ENCODE measurements around the gene MN1.

The MN1 gene

GRCh38 chr22:27788500-27789288 is 12.9 kb downstream of the MN1 start:
- intact Hi-C loops (cut with DNase I; ENCODE audit: low total_unique reads): loop anchor here (10.0 kb wide), 1 partner anchor 104 kb away; no protein-coding TSS in a partner anchor
- TF ChIP-seq CTCF (IDR thresholded peaks at IDR 0.05): no peak
- peak overlapping the region; percentile 92 to 94 for H3K27ac ChIP-seq
- no peaks in the 10 kb centered on the region for H3K9me3 ChIP-seq
- no peaks in the 10 kb centered on the region for H3K27me3 ChIP-seq
- no peak for DNase-seq
- H3K4me1 ChIP-seq: peaks cover 0 to 100% (median 51%) of the 10 kb centered on the region in 4 donors
- H3K4me3 ChIP-seq: no peak overlapping the region
- H3K36me3 ChIP-seq: no peaks in the 10 kb centered on the region

- TF ChIP-seq CTCF (IDR thresholded peaks at IDR 0.05): no peak
- peak overlapping the region; percentile 92 to 94 for H3K27ac ChIP-seq
- intact Hi-C loops (cut with DNase I; ENCODE audit: low total_unique reads): loop anchor here (10.0 kb wide), 1 partner anchor 102 kb away; no protein-coding TSS in a partner anchor
- no peaks in the 10 kb centered on the region for H3K36me3 ChIP-seq
- DNase-seq: no peak
- H3K4me1 ChIP-seq: peaks cover 0 to 100% (median 55%) of the 10 kb centered on the region in 4 donors
- no peak overlapping the region for H3K4me3 ChIP-seq
- no peaks in the 10 kb centered on the region for H3K27me3 ChIP-seq
- H3K9me3 ChIP-seq: no peaks in the 10 kb centered on the region
These were observed 14.6 kb downstream of the MN1 start for GRCh38 chr22:27786965-27787364.

GRCh38 chr22:27786291-27786932 is 15.1 kb downstream of the MN1 start:
- Histone ChIP-seq H3K36me3 (no peaks in the 10 kb centered on the region), H3K4me1 (peaks cover 0 to 100% (median 54%) of the 10 kb centered on the region in 4 donors), H3K9me3 (no peaks in the 10 kb centered on the region), H3K4me3 (peak overlapping the region in 1 of 2 donors; percentile 30), H3K27me3 (no peaks in the 10 kb centered on the region), H3K27ac (peak overlapping the region; percentile 92 to 94)
- no peak for TF ChIP-seq CTCF (IDR thresholded peaks at IDR 0.05)
- intact Hi-C loops (cut with DNase I; ENCODE audit: low total_unique reads): loop anchor here (10.0 kb wide), 1 partner anchor 102 kb away; no protein-coding TSS in a partner anchor
- DNase-seq: peak; percentile 69 to 87

- no peak for DNase-seq
- intact Hi-C loops (cut with DNase I; ENCODE audit: low total_unique reads): loop anchor here (10.0 kb wide), 1 partner anchor 101 kb away; no protein-coding TSS in a partner anchor
- TF ChIP-seq CTCF (IDR thresholded peaks at IDR 0.05): no peak
- Histone ChIP-seq H3K36me3 (no peaks in the 10 kb centered on the region), H3K27ac (peak overlapping the region; percentile 92 to 94), H3K9me3 (no peaks in the 10 kb centered on the region), H3K4me1 (peaks cover 0 to 100% (median 51%) of the 10 kb centered on the region in 4 donors), H3K4me3 (peak overlapping the region; percentile 30), H3K27me3 (no peaks in the 10 kb centered on the region)
These were observed 15.7 kb downstream of the MN1 start for GRCh38 chr22:27785831-27786230.

DNA sequence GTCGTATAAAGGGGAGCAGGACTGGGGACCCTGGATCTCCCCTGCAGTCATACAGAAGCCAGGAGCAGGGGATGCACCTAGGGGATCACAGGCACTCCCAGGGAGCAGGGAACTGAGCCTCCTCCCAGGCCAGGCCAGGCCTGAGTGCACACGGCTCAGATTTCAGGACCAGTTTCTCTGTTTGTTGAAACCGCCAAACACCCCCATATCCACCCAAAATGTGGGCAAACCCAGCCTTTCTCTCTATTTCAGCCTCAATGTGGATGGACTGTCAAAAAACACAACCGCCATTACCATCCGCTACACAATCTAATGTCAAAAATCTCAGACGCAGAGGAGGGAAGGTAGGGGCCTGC is 17.5 kb downstream of the MN1 start:
- Histone ChIP-seq H3K36me3 (no peaks in the 10 kb centered on the region), H3K4me3 (no peak overlapping the region), H3K27ac (peak overlapping the region; percentile 92 to 94), H3K4me1 (peaks cover 5 to 100% (median 55%) of the 10 kb centered on the region in 4 donors), H3K27me3 (no peaks in the 10 kb centered on the region), H3K9me3 (no peaks in the 10 kb centered on the region)
- intact Hi-C loops (cut with DNase I; ENCODE audit: low total_unique reads): loop anchor here (10.0 kb wide), 1 partner anchor 99 kb away; no protein-coding TSS in a partner anchor
- no peak for TF ChIP-seq CTCF (IDR thresholded peaks at IDR 0.05)
- DNase-seq: no peak
